HTR-8/SVneo (cell line): Measurements from ENCODE around the gene PDGFD.

Experiments
- DNase-seq: peaks from one replicate; pipeline ENCODE4 v3.0.0; 2011; ENCODE audit warnings: low spot score, mixed read lengths; ENCODE audit not compliant: insufficient read length
- FAIRE-seq: peaks from 2 replicates; lab custom pipeline; 2011; peaks lifted over from hg19 to GRCh38; lab: Jason Lieb, UNC

PDGFD gene

GRCh38 chr11:104098132-104098531, 65.8 kb downstream of the PDGFD start:
- no peak for DNase-seq

GRCh38 chr11:104096900-104097299, 67.0 kb downstream of the PDGFD start:
- DNase-seq, result no peak

More at GRCh38 chr11:104098132-104098531, 65.8 kb downstream of the PDGFD start:
- FAIRE-seq, result no peak

GRCh38 chr11:104095791-104096190, 68.2 kb downstream of the PDGFD start:
- DNase-seq, result no peak

More at GRCh38 chr11:104096900-104097299, 67.0 kb downstream of the PDGFD start:
- no peak for FAIRE-seq

GRCh38 chr11:104094576-104094975, 69.4 kb downstream of the PDGFD start:
- no peak for DNase-seq
- FAIRE-seq, result no peak

More at GRCh38 chr11:104095791-104096190, 68.2 kb downstream of the PDGFD start:
- no peak for FAIRE-seq

- DNase-seq (no peak), FAIRE-seq (no peak)
Observed at GRCh38 chr11:104093426-104094280, 70.3 kb downstream of the PDGFD start.

GRCh38 chr11:104092744-104093143, 71.2 kb downstream of the PDGFD start:
- no peak for FAIRE-seq
- no peak for DNase-seq

- DNase-seq, result no peak
Observed at GRCh38 chr11:104091281-104092096, 72.5 kb downstream of the PDGFD start.

GRCh38 chr11:104090767-104091166, 73.2 kb downstream of the PDGFD start:
- DNase-seq, result no peak
- FAIRE-seq, result no peak

More at GRCh38 chr11:104091281-104092096, 72.5 kb downstream of the PDGFD start:
- FAIRE-seq, result no peak

GRCh38 chr11:104089481-104089880, 74.5 kb downstream of the PDGFD start:
- no peak for FAIRE-seq
- no peak for DNase-seq

- DNase-seq, result no peak
- FAIRE-seq, result no peak
Observed at GRCh38 chr11:104086621-104087020, 77.3 kb downstream of the PDGFD start.

GRCh38 chr11:104078995-104079394, 85.0 kb downstream of the PDGFD start:
- FAIRE-seq (no peak), DNase-seq (no peak)

- FAIRE-seq (no peak), DNase-seq (no peak)
Observed at GRCh38 chr11:104078245-104078644, 85.7 kb downstream of the PDGFD start.

GRCh38 chr11:104076455-104076854, 87.5 kb downstream of the PDGFD start:
- no peak for DNase-seq
- no peak for FAIRE-seq

- no peak for DNase-seq
- FAIRE-seq, result no peak
Observed at GRCh38 chr11:104075706-104076105, 88.2 kb downstream of the PDGFD start.

- no peak for FAIRE-seq
- no peak for DNase-seq
Observed at GRCh38 chr11:104075091-104075490, 88.9 kb downstream of the PDGFD start.

GRCh38 chr11:104073950-104074705, 89.8 kb downstream of the PDGFD start:
- FAIRE-seq (no peak), DNase-seq (no peak)

GRCh38 chr11:104067534-104067933, 96.4 kb downstream of the PDGFD start:
- DNase-seq (no peak), FAIRE-seq (no peak)

- DNase-seq (no peak), FAIRE-seq (peak; percentile 20)
Observed at GRCh38 chr11:104064034-104064630, 99.8 kb downstream of the PDGFD start.

- FAIRE-seq (peak; percentile 28), DNase-seq (no peak)
Observed at GRCh38 chr11:104061853-104062521, 102.0 kb downstream of the PDGFD start.
